ENCODE data around the gene SPTBN1. TPM values are rescaled to one million over a fixed set of nuclear protein-coding genes. Genes with fewer than 3 reads are reported as not detected.
A peak's percentile ranks its signal among the peaks of the same experiment; 100 is the strongest.

The SPTBN1 gene
- total RNA-seq, 1 donor from 2014 or later = 813 TPM

DNA sequence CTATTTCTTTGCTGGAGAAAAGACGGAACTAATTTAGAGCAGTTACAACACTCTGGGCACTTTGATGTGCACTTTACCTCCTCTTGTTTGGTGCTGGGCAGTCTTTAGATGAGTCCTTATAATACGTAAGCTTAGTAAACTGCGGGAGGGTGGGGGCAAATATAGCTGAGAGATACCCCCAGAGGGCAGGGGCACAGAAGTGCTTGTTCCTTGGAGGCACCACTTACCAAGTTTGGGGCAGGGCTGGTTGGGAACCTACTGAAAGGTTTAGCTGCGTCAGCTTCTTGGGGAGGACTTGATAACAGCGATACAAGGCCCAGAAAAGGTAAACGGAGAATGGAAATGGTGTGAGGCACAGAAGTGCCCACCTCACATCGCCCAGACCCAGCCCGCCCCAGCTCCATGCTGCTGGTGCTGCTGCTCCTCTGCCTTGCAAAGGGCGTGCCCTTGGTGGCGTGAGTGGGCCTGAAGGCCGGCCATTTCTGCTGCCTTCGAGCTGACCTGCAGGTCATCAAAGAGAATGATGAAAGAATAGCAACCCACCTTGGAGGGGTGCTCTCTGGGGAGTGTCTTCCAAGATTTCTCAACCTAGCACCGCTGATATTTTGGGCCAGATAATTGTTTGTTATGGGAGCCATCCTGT is 139.2 kb downstream of the SPTBN1 start:
- Histone ChIP-seq H3K27ac (no peak overlapping the region), H3K4me3 (no peak overlapping the region), H3K4me1 (peaks cover 76% of the 10 kb centered on the region), H3K9me3 (no peaks in the 10 kb centered on the region), H3K36me3 (peaks cover 19% of the 10 kb centered on the region), H3K27me3 (no peaks in the 10 kb centered on the region)
- ATAC-seq (peak; percentile 5), DNase-seq (no peak)
- intact Hi-C loops (cut with DNase I) = no loop called here
- TF ChIP-seq, protein P1, sequence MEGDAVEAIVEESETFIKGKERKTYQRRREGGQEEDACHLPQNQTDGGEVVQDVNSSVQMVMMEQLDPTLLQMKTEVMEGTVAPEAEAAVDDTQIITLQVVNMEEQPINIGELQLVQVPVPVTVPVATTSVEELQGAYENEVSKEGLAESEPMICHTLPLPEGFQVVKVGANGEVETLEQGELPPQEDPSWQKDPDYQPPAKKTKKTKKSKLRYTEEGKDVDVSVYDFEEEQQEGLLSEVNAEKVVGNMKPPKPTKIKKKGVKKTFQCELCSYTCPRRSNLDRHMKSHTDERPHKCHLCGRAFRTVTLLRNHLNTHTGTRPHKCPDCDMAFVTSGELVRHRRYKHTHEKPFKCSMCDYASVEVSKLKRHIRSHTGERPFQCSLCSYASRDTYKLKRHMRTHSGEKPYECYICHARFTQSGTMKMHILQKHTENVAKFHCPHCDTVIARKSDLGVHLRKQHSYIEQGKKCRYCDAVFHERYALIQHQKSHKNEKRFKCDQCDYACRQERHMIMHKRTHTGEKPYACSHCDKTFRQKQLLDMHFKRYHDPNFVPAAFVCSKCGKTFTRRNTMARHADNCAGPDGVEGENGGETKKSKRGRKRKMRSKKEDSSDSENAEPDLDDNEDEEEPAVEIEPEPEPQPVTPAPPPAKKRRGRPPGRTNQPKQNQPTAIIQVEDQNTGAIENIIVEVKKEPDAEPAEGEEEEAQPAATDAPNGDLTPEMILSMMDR (IDR thresholded peaks at IDR 0.05) = no peak

DNA sequence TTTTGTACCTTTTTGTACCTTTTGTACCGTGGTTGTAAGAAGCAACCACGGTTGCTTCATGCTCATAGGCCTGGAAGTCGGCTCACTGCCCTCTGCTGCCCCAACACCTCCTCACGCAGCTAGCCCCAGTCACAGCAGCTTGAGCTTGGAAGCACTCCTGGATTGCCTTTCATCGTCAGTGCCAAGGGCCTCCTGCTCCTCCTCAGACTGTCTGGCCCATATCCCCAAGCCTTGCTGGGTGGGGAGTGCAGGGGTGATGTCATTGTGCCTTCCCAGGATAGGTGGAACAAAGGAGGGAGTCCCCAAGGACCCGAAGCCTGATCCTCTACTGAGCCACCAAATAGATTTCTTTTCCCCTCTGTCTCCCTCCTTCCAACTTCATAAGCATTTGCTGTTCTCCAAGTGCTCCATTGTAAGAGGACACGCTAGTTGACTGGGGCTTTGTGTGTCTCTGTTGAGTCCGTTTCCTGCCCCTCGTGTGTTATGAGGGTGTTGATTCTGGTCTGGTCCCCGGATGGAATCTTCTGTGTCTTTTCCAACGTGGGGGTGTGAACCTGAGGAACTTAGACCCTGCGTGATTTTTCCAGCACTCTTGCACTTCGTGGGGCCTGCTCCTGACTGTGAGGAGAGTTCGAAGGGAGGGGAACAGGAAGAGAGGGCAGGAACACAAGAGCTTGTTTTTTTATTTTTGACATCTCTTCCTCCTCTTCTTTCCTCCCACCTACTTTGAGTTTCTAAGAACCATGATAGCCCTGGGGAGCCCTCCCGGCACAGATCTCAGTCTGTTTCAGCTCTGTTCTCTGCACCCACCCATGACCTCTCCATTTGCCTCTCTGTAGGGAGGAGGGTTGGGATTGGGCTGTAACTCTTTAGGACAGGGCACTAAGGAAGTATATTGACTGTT is 140.1 kb downstream of the SPTBN1 start:
- intact Hi-C loops (cut with DNase I) = no loop called here
- TF ChIP-seq, protein P1 (IDR thresholded peaks at IDR 0.05) = no peak
- Histone ChIP-seq H3K27ac (no peak overlapping the region), H3K4me1 (peaks cover 75% of the 10 kb centered on the region), H3K27me3 (no peaks in the 10 kb centered on the region), H3K36me3 (peaks cover 19% of the 10 kb centered on the region), H3K4me3 (no peak overlapping the region), H3K9me3 (no peaks in the 10 kb centered on the region)
- DNase-seq (no peak), ATAC-seq (peak; percentile 36)

DNA sequence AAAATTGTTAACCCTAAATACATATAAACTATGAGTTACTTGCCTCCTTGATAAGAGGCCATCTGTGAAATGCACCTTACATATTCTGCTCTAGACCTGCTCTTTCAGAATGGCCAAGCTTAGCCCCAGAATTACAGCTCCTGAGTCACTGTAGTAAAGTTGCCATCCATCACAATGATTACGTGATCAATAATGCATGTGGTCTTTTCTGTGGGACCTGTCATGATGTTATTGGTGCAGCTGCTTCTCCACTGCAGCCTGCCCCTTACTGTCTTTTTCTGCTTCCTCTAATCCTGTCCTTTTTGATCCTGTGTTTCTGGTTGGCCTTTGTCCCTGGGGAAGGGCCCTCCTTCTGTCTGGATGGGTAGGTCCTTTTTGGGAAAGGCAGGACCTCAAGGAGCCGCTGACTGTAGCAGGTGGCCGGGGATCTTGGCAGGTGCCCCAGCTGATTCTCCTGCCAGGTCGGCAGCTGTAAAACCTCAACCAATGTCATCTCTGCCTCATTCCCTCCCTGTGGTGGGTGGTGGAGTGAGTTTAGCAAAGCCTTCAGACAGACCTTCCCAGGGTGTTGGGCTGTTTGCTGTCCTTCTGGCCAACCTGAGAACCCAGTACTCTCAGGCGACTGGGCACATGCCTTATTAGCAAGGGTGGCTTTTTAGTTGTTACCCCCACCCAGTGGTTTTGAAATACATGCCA is 141.2 kb downstream of the SPTBN1 start:
- intact Hi-C loops (cut with DNase I) = no loop called here
- Histone ChIP-seq H3K27me3 (no peaks in the 10 kb centered on the region), H3K9me3 (no peaks in the 10 kb centered on the region), H3K36me3 (peaks cover 19% of the 10 kb centered on the region), H3K4me1 (peaks cover 80% of the 10 kb centered on the region), H3K4me3 (no peak overlapping the region), H3K27ac (no peak overlapping the region)
- DNase-seq (no peak), ATAC-seq (peak; percentile 23)
- TF ChIP-seq, protein P1 (IDR thresholded peaks at IDR 0.05) = no peak

DNA sequence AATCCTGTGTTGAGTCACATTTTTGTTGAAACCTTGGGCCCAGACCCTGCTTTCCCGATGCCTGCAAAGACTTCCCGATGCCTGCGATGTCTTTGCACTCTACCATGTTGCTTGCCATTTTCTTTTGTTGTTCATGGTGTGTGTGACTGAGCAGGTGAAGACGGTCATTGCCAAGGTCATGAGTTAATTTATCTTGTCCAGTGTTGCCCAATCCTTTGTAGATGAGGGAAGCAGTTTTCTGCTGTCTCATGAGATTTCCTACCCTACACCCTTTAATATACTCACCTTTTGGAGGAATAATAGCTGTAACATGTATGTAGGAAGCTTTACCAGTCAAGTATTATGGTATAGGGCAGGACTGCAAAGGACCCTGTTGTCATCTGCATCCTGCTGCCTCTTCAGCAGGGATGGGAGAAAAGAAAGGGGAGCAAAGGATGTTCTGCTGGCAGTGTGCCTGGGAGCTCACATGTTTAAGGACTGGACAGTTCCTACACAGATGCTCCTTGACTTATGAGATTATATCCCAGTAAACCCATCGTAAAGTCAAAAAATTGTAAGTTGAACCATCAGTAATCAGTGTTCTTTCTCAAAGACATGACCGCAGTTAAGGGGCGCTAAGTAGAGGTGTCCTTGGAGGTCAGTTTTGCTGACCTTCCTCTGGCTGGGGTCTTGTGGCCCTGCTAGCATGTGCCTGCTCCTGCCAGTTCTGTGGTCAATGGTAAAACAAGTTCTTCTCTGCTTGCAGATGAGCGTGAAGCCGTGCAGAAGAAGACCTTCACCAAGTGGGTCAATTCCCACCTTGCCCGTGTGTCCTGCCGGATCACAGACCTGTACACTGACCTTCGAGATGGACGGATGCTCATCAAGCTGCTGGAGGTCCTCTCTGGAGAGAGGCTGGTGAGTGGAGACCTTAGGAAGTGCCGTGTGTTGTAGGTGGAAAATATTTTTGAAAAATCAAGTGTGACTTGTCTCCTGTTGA is 142.5 kb downstream of the SPTBN1 start:
- TF ChIP-seq, protein P1 (IDR thresholded peaks at IDR 0.05) = no peak
- intact Hi-C loops (cut with DNase I) = no loop called here
- peaks cover 88% of the 10 kb centered on the region for H3K4me1 ChIP-seq

DNA sequence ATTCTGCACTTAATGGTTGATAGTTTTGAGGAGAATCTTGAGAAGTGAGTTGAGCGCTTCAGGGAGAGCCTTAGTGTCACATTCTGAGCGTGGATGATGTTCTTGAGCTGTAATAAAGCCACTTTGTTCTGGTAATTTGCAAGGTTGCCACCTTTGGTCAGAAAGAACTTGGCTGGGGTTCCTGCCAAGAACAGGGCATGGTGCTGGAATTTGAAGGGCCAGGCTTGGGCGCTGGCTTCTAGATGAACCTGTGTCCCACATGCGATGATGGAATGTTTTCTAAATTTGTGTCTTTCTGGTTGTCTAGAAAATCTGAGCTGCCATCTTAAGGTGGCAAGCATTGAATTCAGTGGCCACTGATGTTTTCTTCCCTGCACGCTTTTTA is 143.2 kb downstream of the SPTBN1 start:
- ATAC-seq = peak; percentile 44
- H3K4me1 ChIP-seq = peaks cover 95% of the 10 kb centered on the region
- TF ChIP-seq, protein P1 (IDR thresholded peaks at IDR 0.05) = no peak
- peak overlapping the region; percentile 20 for H3K27ac ChIP-seq
- peaks cover 19% of the 10 kb centered on the region for H3K36me3 ChIP-seq
- no peak for DNase-seq
- H3K4me3 ChIP-seq = no peak overlapping the region
- no peaks in the 10 kb centered on the region for H3K27me3 ChIP-seq
- intact Hi-C loops (cut with DNase I) = no loop called here
- no peaks in the 10 kb centered on the region for H3K9me3 ChIP-seq

More for the DNA sequence above, 142.5 kb downstream of the SPTBN1 start:
- Histone ChIP-seq H3K27ac (no peak overlapping the region), H3K36me3 (peaks cover 19% of the 10 kb centered on the region), H3K27me3 (no peaks in the 10 kb centered on the region), H3K4me3 (no peak overlapping the region), H3K9me3 (no peaks in the 10 kb centered on the region)
- ATAC-seq (no peak), DNase-seq (no peak)

Measured in upper lobe of right lung (tissue), 1 donor.